ENCODE results near the gene INPP1. TPM values are rescaled to one million over a fixed set of nuclear protein-coding genes. Genes with fewer than 3 reads are reported as not detected.

Gene INPP1
- total and polyA plus RNA-seq, 8 donors: 11.5 to 31.0 (median 15.4) TPM

- Histone ChIP-seq H3K27me3 (no peaks in the 10 kb centered on the region), H3K9me3 (no peaks in the 10 kb centered on the region), H3K36me3 (no peaks in the 10 kb centered on the region), H3K4me3 (no peak overlapping the region), H3K27ac (no peak overlapping the region), H3K4me1 (peaks cover 0 to 7% (median 4%) of the 10 kb centered on the region in 3 donors)
- FAIRE-seq (no peak), ATAC-seq (no peak), DNase-seq (no peak)
- intact Hi-C loops (cut with DNase I): no loop called here
- TF ChIP-seq, protein P1, sequence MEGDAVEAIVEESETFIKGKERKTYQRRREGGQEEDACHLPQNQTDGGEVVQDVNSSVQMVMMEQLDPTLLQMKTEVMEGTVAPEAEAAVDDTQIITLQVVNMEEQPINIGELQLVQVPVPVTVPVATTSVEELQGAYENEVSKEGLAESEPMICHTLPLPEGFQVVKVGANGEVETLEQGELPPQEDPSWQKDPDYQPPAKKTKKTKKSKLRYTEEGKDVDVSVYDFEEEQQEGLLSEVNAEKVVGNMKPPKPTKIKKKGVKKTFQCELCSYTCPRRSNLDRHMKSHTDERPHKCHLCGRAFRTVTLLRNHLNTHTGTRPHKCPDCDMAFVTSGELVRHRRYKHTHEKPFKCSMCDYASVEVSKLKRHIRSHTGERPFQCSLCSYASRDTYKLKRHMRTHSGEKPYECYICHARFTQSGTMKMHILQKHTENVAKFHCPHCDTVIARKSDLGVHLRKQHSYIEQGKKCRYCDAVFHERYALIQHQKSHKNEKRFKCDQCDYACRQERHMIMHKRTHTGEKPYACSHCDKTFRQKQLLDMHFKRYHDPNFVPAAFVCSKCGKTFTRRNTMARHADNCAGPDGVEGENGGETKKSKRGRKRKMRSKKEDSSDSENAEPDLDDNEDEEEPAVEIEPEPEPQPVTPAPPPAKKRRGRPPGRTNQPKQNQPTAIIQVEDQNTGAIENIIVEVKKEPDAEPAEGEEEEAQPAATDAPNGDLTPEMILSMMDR (IDR thresholded peaks at IDR 0.05): no peak
- 92 to 95% methylated on average over 3 of the region's 3 CpGs for WGBS, 2 donors
Measured at GRCh38 chr2:190405070-190405469, 61.7 kb downstream of the INPP1 start.

DNA sequence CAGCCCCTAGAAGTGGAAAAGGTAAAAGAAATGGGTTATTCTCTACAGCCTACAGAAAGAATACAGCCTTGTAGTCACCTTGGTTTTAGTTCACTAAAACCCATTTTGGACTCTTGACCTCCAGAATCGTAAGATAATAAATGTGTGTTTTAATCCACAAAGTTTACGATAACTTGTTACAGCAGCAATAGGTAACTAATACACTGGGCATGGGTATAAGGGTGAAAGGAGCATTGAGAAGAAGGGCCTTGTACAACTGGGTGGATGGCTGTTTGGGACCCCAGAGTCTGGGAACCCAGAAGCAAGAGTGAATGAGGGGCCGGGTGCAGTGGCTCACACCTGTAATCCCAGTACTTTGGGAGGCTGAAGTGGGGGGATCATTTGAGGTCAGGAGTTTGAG, 62.6 kb downstream of the INPP1 start:
- Histone ChIP-seq H3K27me3 (no peaks in the 10 kb centered on the region), H3K36me3 (no peaks in the 10 kb centered on the region), H3K9me3 (no peaks in the 10 kb centered on the region), H3K4me1 (peaks cover 0 to 10% (median 4%) of the 10 kb centered on the region in 3 donors), H3K27ac (no peak overlapping the region), H3K4me3 (no peak overlapping the region)
- DNase-seq (no peak), FAIRE-seq (no peak), ATAC-seq (no peak)
- WGBS, 2 donors: 75 to 78% methylated on average over 3 of the region's 3 CpGs
- intact Hi-C loops (cut with DNase I): no loop called here
- TF ChIP-seq, protein P1 (IDR thresholded peaks at IDR 0.05): no peak

- intact Hi-C loops (cut with DNase I): no loop called here
- Histone ChIP-seq H3K27me3 (no peaks in the 10 kb centered on the region), H3K4me1 (peaks cover 0 to 15% (median 4%) of the 10 kb centered on the region in 3 donors), H3K9me3 (no peaks in the 10 kb centered on the region), H3K36me3 (no peaks in the 10 kb centered on the region), H3K4me3 (no peak overlapping the region), H3K27ac (no peak overlapping the region)
- 84 to 90% methylated on average over 4 of the region's 4 CpGs for WGBS, 2 donors
- DNase-seq (no peak), FAIRE-seq (no peak), ATAC-seq (no peak)
- TF ChIP-seq, protein P1 (IDR thresholded peaks at IDR 0.05): no peak
Measured at GRCh38 chr2:190406805-190407204, 63.4 kb downstream of the INPP1 start.

DNA sequence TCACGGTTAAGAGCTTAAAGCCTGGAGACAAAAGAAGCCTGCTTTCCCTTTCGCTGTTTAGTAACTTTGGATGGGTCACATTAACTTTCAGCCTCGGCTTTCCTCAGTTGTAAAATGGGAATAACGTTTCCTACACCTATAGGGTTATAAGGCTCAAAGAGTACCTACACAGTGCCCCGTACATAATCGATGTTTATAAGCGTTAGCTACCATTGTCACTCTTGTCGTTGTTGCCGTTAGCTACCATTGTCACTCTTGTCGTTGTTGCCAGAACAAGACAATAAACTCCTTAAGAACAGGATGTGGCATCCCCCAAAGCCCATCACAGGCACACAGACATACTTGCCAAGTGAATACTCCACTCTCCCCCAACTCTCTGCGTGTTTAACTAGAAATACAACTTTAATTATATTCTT, 63.9 kb downstream of the INPP1 start:
- intact Hi-C loops (cut with DNase I): no loop called here
- Histone ChIP-seq H3K4me3 (peak overlapping the region in 3 of 4 donors; percentile 63 to 91 (median 83)), H3K27ac (peak overlapping the region in 3 of 4 donors; percentile 76 to 90 (median 87)), H3K27me3 (no peaks in the 10 kb centered on the region), H3K4me1 (peaks cover 0 to 15% (median 4%) of the 10 kb centered on the region in 3 donors), H3K36me3 (no peaks in the 10 kb centered on the region), H3K9me3 (no peaks in the 10 kb centered on the region)
- ATAC-seq (no peak), FAIRE-seq (no peak), DNase-seq (no peak)
- TF ChIP-seq, protein P1 (IDR thresholded peaks at IDR 0.05): no peak
- 46 to 48% methylated on average over 11 of the region's 11 CpGs for WGBS, 2 donors

DNA sequence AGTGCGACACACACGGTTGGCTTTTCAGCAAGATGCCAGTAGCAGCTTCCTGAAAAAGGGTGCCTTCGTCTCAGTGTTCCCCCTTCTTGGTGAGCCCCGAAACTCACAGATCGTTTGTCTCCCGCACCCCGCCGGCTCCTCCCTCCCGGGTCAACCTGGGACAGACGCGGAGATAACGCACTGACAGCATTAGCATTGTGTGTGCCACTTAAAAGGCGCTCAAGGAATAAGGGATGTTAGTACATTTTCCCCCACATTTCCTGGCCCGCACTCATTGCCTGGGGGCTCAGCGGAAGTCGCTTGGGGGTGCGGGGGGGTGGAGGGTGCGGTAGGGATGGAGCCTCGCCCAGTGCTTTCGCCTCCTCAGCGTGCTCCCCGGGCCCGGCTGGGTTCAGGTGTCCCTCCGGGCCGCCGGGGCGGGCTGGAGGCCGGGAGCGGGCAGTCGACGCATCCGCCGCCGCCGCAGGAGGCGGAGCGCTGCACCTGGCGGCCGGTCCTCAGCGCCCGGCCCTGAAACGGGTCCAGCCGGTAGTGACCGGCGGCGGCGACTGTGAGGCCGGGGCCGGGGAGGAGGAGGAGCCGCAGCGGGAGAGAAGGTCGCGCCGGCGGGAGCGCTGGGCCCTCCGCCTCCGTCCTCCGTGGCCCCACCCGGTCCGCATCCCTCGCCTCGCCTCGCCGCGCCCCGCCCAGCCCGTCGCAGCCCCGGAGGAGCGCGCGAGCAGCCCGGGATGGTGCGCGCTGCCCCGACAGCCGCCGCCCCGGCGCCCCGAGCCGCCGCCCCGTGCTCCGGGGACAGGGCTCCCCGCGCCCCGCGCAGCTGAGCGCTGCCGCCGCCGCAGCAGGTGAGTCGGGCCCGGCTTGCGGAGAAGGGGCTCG, 64.5 kb downstream of the INPP1 start, which contains the start of gene MFSD6:
Gene MFSD6 (plus strand): TSS at position 694 of the 876 bp plus-strand sequence. CDS start 27,675 bp downstream, outside the sequence.
- H3K36me3 ChIP-seq: no peaks in the 10 kb centered on the region
- 1% methylated on average over 48 to 98 of the region's 98 CpGs for WGBS, 2 donors
- no peaks in the 10 kb centered on the region for H3K9me3 ChIP-seq
- H3K27ac ChIP-seq: peak within 1 kb of the TSS; percentile 76 to 90 (median 88)
- ATAC-seq (peak; percentile 74 to 85 (median 84)), DNase-seq (peak; percentile 63 to 88 (median 76)), FAIRE-seq (no peak)
- TF ChIP-seq, protein P1 (IDR thresholded peaks at IDR 0.05): no peak
- intact Hi-C loops (cut with DNase I): no loop called here
- peaks cover 0 to 15% (median 4%) of the 10 kb centered on the region in 3 donors for H3K4me1 ChIP-seq
- peak within 1 kb of the TSS; percentile 63 to 91 (median 77) for H3K4me3 ChIP-seq
- H3K27me3 ChIP-seq: no peaks in the 10 kb centered on the region
